Spleen (tissue), 11 donors: ENCODE measurements around the gene ENPP1. TPM values are rescaled to one million over a fixed set of nuclear protein-coding genes. Genes with fewer than 3 reads are reported as not detected.

Source experiments
- DNase-seq: peaks from one replicate; pipeline ENCODE4 v3.0.0-alpha.2; 2020
- H3K27ac ChIP-seq, 8 donors: fragments of 200-600 bp; sonication (generic) in 7 of 8; 1 replicate in 4 of 8; 2 replicates in 4 of 8; pipeline versions ENCODE4 v1.5.0 to v1.8.0; 2016 to 2021; ENCODE audit warnings: inconsistent platforms in 4 of 8, mild to moderate bottlenecking in 4 of 8, moderate library complexity in 1 of 8
- H3K27me3 ChIP-seq, 7 donors: fragments of 200-600 bp; sonication (generic) in 6 of 7; replicated peaks in 1 of 7; 1 replicate in 4 of 7; 2 replicates in 3 of 7; pipeline versions ENCODE4 v1.5.0 to v1.8.0; 2016 to 2021; ENCODE audit warnings: inconsistent platforms in 3 of 7, mild to moderate bottlenecking in 1 of 7
- H3K36me3 ChIP-seq, 6 donors: fragments of 200-600 bp; sonication (generic) in 5 of 6; 1 replicate in 4 of 6; 2 replicates in 2 of 6; pipeline versions ENCODE4 v1.5.0 to v1.8.0; 2016 to 2021; ENCODE audit warnings: inconsistent platforms in 2 of 6
- H3K4me1 ChIP-seq, 6 donors: fragments of 200-600 bp; sonication (generic) in 5 of 6; 1 replicate in 3 of 6; 2 replicates in 3 of 6; pipeline versions ENCODE4 v1.5.0 to v1.8.0; 2016 to 2021; ENCODE audit warnings: inconsistent platforms in 3 of 6
- H3K4me3 ChIP-seq, 8 donors: fragments of 200-600 bp; sonication (generic) in 7 of 8; 1 replicate in 4 of 8; 2 replicates in 4 of 8; pipeline versions ENCODE4 v1.5.0 to v1.8.0; 2016 to 2021; ENCODE audit warnings: inconsistent platforms in 4 of 8, mild to moderate bottlenecking in 4 of 8, moderate library complexity in 2 of 8
- H3K9me3 ChIP-seq, 8 donors: fragments of 200-600 bp; sonication (generic) in 7 of 8; 1 replicate in 4 of 8; 2 replicates in 4 of 8; pipeline versions ENCODE4 v1.5.0 to v1.8.0; 2016 to 2021; ENCODE audit warnings: inconsistent platforms in 4 of 8
- CTCF ChIP-seq, 11 experiments: fragments of 200-600 bp in 7 of 11; fragments of 450-650 bp in 4 of 11; sonication (generic) in 4 of 11; IDR thresholded peaks in 8 of 11; conservative IDR thresholded peaks in 3 of 11; 1 replicate in 7 of 11; 2 replicates in 4 of 11; pipeline versions ENCODE4 v1.4.0 to v1.8.0; 2016 to 2021; ENCODE audit warnings: antibody characterized with exemption in 11 of 11, inconsistent platforms in 4 of 11, mild to moderate bottlenecking in 1 of 11
- POLR2A ChIP-seq, 3 donors: fragments of 450-650 bp; IDR thresholded peaks; one replicate each; pipeline ENCODE4 v1.5.1; 2017; ENCODE audit warnings: antibody characterized with exemption in 3 of 3, mild to moderate bottlenecking in 1 of 3
- POLR2AphosphoS5 ChIP-seq, 3 donors: sonication (generic); formaldehyde crosslinking; IDR thresholded peaks; one replicate each; pipeline ENCODE4 v1.5.1; 2017; ENCODE audit warnings: antibody characterized with exemption in 3 of 3
- WGBS, 5 donors: extraction: QIAGEN DNeasy Blood & Tissue Kit in 3 of 5; methylation state at CpG; one replicate each; pipeline versions ENCODE4 v1.1.5 to v1.1.7; 2013 to 2018; 5-methylcytosine and 5-hydroxymethylcytosine counted together
- intact Hi-C: fragments of 100-400 bp; cut with DNase I; formaldehyde crosslinking; loops from one replicate; pipeline ENCODE4 v1.15.0; 2023; ENCODE audit warnings: low total_unique reads
- polyA plus RNA-seq, 3 donors: library from polyadenylated mRNA; stranded (reverse); fragments of 200-250 nt; gene quantifications; one replicate each; pipeline ENCODE4 v1.2.1, GENCODE V29; 2013
- total RNA-seq, 7 donors: library from RNA; depleted of rRNA in 3 of 7; stranded (reverse); fragments of >200 nt in 3 of 7; fragmentation: NEBNext Ultra II Directional in 4 of 7; extraction: Animal tissue kit (Norgen Biotek cat#: 25700) in 4 of 7; gene quantifications; one replicate each; pipeline versions ENCODE4 v1.1.0 to v1.2.1, GENCODE V29; 2016 to 2021
- donor health status: healthy with polysubstance abuse.
- donor health status: DM: no; HTN: no; CAD: no; lungs with moderate emphysema.
- donor health status: DM: no; HTN: no; CAD: no.
- donor health status: Bipolar disorder and iron deficiency.
- donor health status: healthy.
- donor health status: DM: no; HTN: no; CAD: no.
- donor health status: DM: yes; HTN: yes; CAD: no.

Gene ENPP1
- total and polyA plus RNA-seq, 10 donors, result 0.46 to 10.6 (median 2.9) TPM

DNA sequence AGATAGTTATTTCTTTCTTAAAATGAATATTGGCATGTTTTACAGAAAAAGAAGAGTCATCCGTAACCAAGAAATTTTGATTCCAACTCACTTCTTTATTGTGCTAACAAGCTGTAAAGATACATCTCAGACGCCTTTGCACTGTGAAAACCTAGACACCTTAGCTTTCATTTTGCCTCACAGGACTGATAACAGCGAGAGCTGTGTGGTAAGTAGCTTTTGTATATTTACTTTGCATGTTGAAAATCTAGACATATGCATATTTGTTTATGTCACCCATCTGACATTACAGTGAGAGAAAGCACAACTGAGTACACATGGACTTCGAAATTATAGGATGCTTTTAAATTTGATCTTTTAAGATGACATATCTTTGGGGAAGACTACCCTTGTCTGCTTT lies 78.7 kb downstream of the ENPP1 start:
- intact Hi-C loops, result no loop called here
- 83 to 91% (median 89%) methylated on average over 4 of the region's 4 CpGs for WGBS, 5 donors
- H3K36me3 ChIP-seq, result no peaks in the 10 kb centered on the region
- H3K4me3 ChIP-seq, result no peak overlapping the region
- H3K4me1 ChIP-seq, result no peaks in the 10 kb centered on the region
- TF ChIP-seq POLR2A (IDR thresholded peaks at IDR 0.05), result no peak
- TF ChIP-seq POLR2AphosphoS5 (IDR thresholded peaks at IDR 0.05), result no peak
- TF ChIP-seq CTCF (IDR thresholded peaks at IDR 0.05 in 8 of 11, conservative IDR thresholded peaks at IDR 0.05 in 3 of 11), result no peak
- no peaks in the 10 kb centered on the region for H3K27me3 ChIP-seq
- no peak for DNase-seq
- no peaks in the 10 kb centered on the region for H3K9me3 ChIP-seq
- H3K27ac ChIP-seq, result no peak overlapping the region

- Histone ChIP-seq H3K36me3 (no peaks in the 10 kb centered on the region), H3K4me3 (no peak overlapping the region), H3K27me3 (no peaks in the 10 kb centered on the region), H3K9me3 (no peaks in the 10 kb centered on the region), H3K27ac (no peak overlapping the region), H3K4me1 (no peaks in the 10 kb centered on the region)
- TF ChIP-seq CTCF (IDR thresholded peaks at IDR 0.05 in 8 of 11, conservative IDR thresholded peaks at IDR 0.05 in 3 of 11) (no peak), POLR2A (IDR thresholded peaks at IDR 0.05) (no peak), POLR2AphosphoS5 (IDR thresholded peaks at IDR 0.05) (no peak)
- intact Hi-C loops, result no loop called here
- no peak for DNase-seq
- WGBS, 5 donors, result 78 to 90% (median 85%) methylated on average over 3 of the region's 3 CpGs
These were observed 82.3 kb downstream of the ENPP1 start for GRCh38 chr6:131890091-131890490.

- DNase-seq, result no peak
- H3K27me3 ChIP-seq, result no peaks in the 10 kb centered on the region
- no peaks in the 10 kb centered on the region for H3K4me1 ChIP-seq
- no peaks in the 10 kb centered on the region for H3K36me3 ChIP-seq
- TF ChIP-seq POLR2A (IDR thresholded peaks at IDR 0.05), result no peak
- H3K9me3 ChIP-seq, result peaks cover 0 to 12% (median 6%) of the 10 kb centered on the region in 8 donors
- H3K4me3 ChIP-seq, result no peak overlapping the region
- WGBS, 5 donors, result 58 to 87% (median 71%) methylated on average over 1 of the region's 1 CpG
- intact Hi-C loops, result no loop called here
- H3K27ac ChIP-seq, result no peak overlapping the region
These were observed 85.4 kb downstream of the ENPP1 start for GRCh38 chr6:131893198-131893597.

DNA sequence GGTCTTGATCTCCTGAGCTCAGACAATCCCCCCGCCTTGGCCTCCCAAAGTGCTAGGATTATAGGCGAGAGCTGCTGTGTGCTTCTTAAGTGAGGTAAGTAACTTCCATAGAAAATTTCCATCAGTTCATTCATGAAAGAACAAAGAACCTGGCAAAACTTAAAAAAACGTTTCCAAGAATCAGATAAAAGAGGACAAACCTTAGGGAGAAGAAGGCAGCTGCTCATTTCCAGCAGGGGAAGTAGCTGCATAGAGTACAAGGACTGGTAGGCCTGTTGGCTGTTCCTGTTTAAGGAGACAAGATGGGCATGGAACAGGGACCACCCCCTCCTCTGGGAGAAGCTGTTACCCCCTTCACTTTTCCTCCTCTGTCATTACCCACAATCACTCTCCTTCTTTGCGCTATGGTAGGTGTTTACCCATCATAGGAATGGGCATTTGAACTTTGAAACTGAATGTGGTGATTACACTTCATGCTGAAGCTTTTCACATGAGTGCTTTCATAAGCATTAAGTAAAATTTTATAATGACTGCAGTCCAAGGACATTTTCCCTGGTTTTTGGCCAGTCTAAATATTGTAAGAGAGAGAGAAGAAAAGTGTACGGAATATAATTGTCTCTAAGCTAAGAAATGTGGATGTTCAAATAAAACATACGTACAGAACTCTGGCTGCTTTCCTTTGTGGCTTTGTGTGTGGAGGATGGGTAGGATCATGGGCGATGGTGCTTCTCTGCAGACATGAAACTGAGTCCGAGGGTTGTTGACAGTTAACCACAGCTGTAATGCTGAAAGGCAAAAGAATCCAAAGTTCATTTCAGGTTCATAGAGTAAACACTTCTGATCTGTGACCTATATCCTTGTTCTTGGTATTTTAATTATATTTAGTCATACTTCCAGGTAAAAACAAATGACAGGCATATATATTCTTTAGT lies 86.9 kb downstream of the ENPP1 start:
- Histone ChIP-seq H3K27ac (no peak overlapping the region), H3K9me3 (peaks cover 0 to 21% (median 13%) of the 10 kb centered on the region in 8 donors), H3K27me3 (no peaks in the 10 kb centered on the region), H3K36me3 (no peaks in the 10 kb centered on the region), H3K4me3 (no peak overlapping the region), H3K4me1 (no peaks in the 10 kb centered on the region)
- no peak for DNase-seq
- intact Hi-C loops, result no loop called here
- WGBS, 5 donors, result 73 to 84% (median 77%) methylated on average over 8 of the region's 8 CpGs
- TF ChIP-seq POLR2AphosphoS5 (IDR thresholded peaks at IDR 0.05) (no peak), POLR2A (IDR thresholded peaks at IDR 0.05) (no peak), CTCF (IDR thresholded peaks at IDR 0.05 in 8 of 11, conservative IDR thresholded peaks at IDR 0.05 in 3 of 11) (no peak)
